ENCODE results near the gene TSPAN11. TPM values are rescaled to one million over a fixed set of nuclear protein-coding genes. Genes with fewer than 3 reads are reported as not detected.

Gene TSPAN11
- total RNA-seq, 4 donors from 2014 or later = 1.5 to 3.0 (median 2.9) TPM

- H3K27me3 ChIP-seq = peaks cover 13% of the 10 kb centered on the region
- no peak overlapping the region for H3K4me3 ChIP-seq
- no peaks in the 10 kb centered on the region for H3K9me3 ChIP-seq
- H3K36me3 ChIP-seq = no peaks in the 10 kb centered on the region
- intact Hi-C loops (cut with DNase I; ENCODE audit: low total_unique reads) (no loop called here), in situ Hi-C loops (cut with MboI; ENCODE audit: low pct_ligation_motif_present in 1 of 4, low pct_unique_long_range_greater_than_20kb in 1 of 4, low sequenced_read_pairs in 3 of 4) (no loop called here)
- no peak for TF ChIP-seq EP300 (IDR thresholded peaks at IDR 0.05; ENCODE audit: low read depth)
- no peak for TF ChIP-seq CTCF (IDR thresholded peaks at IDR 0.05)
- no peak for TF ChIP-seq POLR2AphosphoS5 (IDR thresholded peaks at IDR 0.05)
- no peak for TF ChIP-seq POLR2A (IDR thresholded peaks at IDR 0.05)
- no peak for DNase-seq
- H3K4me1 ChIP-seq = no peaks in the 10 kb centered on the region
- 82% methylated on average over 5 of the region's 5 CpGs; no CpG with 5 or more reads in 1 of the 2 donors for WGBS, 2 donors (ENCODE audit: low coverage in 1 of 2)
- peak overlapping the region in 3 of 4 donors; percentile 28 to 41 (median 29) for H3K27ac ChIP-seq
Observed at GRCh38 chr12:30930641-30931040, 4.1 kb downstream of the TSPAN11 start.

- in situ Hi-C loops (cut with MboI; ENCODE audit: low pct_ligation_motif_present in 1 of 4, low pct_unique_long_range_greater_than_20kb in 1 of 4, low sequenced_read_pairs in 3 of 4) = no loop called here
- 74% methylated on average over 3 of the region's 3 CpGs; no CpG with 5 or more reads in 1 of the 2 donors for WGBS, 2 donors (ENCODE audit: low coverage in 1 of 2)
- Histone ChIP-seq H3K4me1 (no peaks in the 10 kb centered on the region), H3K27me3 (no peaks in the 10 kb centered on the region), H3K9me3 (no peaks in the 10 kb centered on the region), H3K4me3 (no peak overlapping the region), H3K27ac (no peak overlapping the region), H3K36me3 (no peaks in the 10 kb centered on the region)
- DNase-seq = no peak
- TF ChIP-seq EP300 (IDR thresholded peaks at IDR 0.05; ENCODE audit: low read depth) = no peak
- TF ChIP-seq POLR2AphosphoS5 (IDR thresholded peaks at IDR 0.05) = no peak
- no peak for TF ChIP-seq CTCF (IDR thresholded peaks at IDR 0.05)
- no peak for TF ChIP-seq POLR2A (IDR thresholded peaks at IDR 0.05)
- intact Hi-C loops (cut with DNase I; ENCODE audit: low total_unique reads) = no loop called here
Observed at GRCh38 chr12:30932881-30933280, 6.3 kb downstream of the TSPAN11 start.

GRCh38 chr12:30934811-30935210, 8.3 kb downstream of the TSPAN11 start:
- TF ChIP-seq POLR2AphosphoS5 (IDR thresholded peaks at IDR 0.05) (no peak), POLR2A (IDR thresholded peaks at IDR 0.05) (no peak), CTCF (IDR thresholded peaks at IDR 0.05) (no peak), EP300 (IDR thresholded peaks at IDR 0.05; ENCODE audit: low read depth) (no peak)
- no peaks in the 10 kb centered on the region for H3K4me1 ChIP-seq
- WGBS, 2 donors (ENCODE audit: low coverage in 1 of 2) = 81% methylated on average over 2 of the region's 2 CpGs; no CpG with 5 or more reads in 1 of the 2 donors
- no peak overlapping the region for H3K4me3 ChIP-seq
- DNase-seq = no peak
- no peak overlapping the region for H3K27ac ChIP-seq
- in situ Hi-C loops (cut with MboI; ENCODE audit: low pct_ligation_motif_present in 1 of 4, low pct_unique_long_range_greater_than_20kb in 1 of 4, low sequenced_read_pairs in 3 of 4) (no loop called here), intact Hi-C loops (cut with DNase I; ENCODE audit: low total_unique reads) (no loop called here)
- H3K27me3 ChIP-seq = no peaks in the 10 kb centered on the region
- H3K9me3 ChIP-seq = no peaks in the 10 kb centered on the region
- H3K36me3 ChIP-seq = no peaks in the 10 kb centered on the region

GRCh38 chr12:30936036-30936435, 9.5 kb downstream of the TSPAN11 start:
- intact Hi-C loops (cut with DNase I; ENCODE audit: low total_unique reads) (no loop called here), in situ Hi-C loops (cut with MboI; ENCODE audit: low pct_ligation_motif_present in 1 of 4, low pct_unique_long_range_greater_than_20kb in 1 of 4, low sequenced_read_pairs in 3 of 4) (no loop called here)
- Histone ChIP-seq H3K9me3 (no peaks in the 10 kb centered on the region), H3K27ac (no peak overlapping the region), H3K4me3 (no peak overlapping the region), H3K27me3 (no peaks in the 10 kb centered on the region), H3K4me1 (no peaks in the 10 kb centered on the region), H3K36me3 (no peaks in the 10 kb centered on the region)
- no peak for TF ChIP-seq EP300 (IDR thresholded peaks at IDR 0.05; ENCODE audit: low read depth)
- TF ChIP-seq POLR2A (IDR thresholded peaks at IDR 0.05) = no peak
- no peak for TF ChIP-seq POLR2AphosphoS5 (IDR thresholded peaks at IDR 0.05)
- no peak for TF ChIP-seq CTCF (IDR thresholded peaks at IDR 0.05)
- no peak for DNase-seq
- 18 to 24% methylated on average over 2 of the region's 2 CpGs for WGBS, 2 donors (ENCODE audit: low coverage in 1 of 2)
